HG03139 (cell line): ENCODE measurements around the gene CST7.
A peak's percentile ranks its signal among the peaks of the same experiment; 100 is the strongest.

ENCODE experiments used
- ATAC-seq: cut with Tn5 transposase; IDR thresholded peaks from one replicate; pipeline ENCODE4 v1.9.1; 2021; ENCODE audit not compliant: unreplicated experiment

Gene CST7

DNA sequence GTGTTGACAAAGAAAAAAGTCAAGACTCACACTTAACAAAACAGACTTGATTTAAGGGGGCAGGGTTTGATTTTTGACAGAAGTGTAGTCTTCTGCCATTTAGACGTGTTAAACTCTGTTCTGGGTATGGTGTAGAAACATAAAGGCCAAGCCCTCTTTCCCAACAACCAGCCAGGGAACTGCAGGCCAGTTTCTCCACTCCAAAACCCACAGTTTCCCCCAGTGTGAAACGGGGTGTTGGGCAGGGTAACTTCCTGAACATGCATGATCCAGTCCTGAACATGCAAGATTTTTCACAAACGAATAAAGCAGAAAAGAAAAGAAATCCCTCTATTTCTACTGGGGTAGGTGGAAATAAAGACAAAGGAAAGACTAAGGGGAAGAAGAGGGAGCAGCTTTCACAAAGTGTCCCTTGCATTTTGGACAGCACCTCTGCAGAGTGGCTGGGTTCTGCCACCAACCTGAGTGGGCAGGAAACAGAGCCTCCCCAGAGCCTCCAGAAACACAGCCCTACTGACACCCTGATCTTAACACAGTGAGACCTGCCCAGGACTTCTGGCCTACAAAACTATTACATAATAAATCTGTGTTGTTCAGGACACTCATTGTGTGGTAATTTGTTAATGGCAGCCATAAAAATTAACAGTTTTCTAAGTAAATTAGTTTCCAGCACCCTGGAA, 36.0 kb downstream of the CST7 start:
- no peak for ATAC-seq

DNA sequence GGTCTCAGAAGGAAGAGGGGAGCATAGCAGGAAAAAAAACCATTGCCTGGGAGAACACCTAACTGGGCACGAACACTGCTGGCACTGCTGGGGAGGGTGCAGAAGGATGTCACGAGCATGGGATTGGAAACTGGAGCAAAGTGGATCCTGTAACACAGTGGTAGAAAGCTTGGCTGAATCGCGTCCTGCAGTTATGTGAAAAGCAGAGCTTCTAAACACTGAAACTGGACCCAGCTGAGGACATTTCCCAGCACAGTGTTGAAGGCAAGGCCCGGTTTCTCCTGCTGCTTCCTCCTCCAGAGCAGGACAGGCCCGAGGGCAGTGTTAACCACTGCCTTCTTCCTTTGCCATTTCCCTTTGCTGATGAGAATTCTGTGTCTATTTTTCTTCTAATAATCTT, 36.7 kb downstream of the CST7 start:
- no peak for ATAC-seq

DNA sequence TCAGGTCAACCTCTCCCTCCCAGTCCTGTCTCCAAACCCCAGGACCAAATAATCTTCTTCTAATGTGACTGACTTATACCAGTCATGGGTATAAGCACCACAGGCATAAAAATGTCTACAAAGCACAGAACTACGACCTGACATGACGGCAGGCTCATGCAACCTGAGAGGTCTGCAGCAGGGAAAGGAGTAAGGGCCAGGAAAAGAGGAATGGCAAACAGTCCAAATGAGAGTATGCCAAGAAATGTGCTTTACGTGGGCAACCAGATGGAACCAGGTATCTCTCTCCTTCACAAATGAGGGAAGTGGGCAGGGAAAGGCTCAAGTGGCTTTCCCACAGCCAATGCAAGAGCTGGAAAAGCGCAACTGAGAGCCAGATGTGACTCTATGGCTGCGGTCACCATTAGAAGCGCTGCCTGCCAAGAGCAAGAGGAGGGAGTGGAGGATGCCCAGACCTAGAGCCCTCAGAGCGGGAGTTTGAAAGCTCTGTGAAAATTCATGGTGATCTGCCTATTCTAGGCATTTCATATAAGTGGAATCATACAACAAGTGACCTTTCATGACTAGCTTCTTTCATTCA, 37.5 kb downstream of the CST7 start:
- no peak for ATAC-seq

DNA sequence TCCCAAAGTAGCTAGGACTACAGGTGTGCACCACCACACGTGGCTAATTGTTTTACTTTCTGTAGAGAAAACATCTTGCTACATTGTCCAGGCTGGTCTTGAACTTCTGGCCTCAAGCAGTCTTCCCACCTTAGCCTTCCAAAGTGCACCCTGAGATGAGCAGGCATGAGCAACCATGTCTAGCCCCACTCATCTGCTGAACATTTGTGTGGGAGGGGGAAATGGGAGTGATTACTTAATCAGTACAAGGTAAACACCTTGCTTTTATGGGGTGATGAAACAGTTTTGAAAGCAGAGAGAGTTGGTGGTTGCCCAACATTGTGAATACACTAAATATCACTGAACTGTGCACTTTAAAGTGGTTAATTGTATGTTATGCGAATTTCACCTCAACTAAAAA, 38.2 kb downstream of the CST7 start:
- no peak for ATAC-seq

DNA sequence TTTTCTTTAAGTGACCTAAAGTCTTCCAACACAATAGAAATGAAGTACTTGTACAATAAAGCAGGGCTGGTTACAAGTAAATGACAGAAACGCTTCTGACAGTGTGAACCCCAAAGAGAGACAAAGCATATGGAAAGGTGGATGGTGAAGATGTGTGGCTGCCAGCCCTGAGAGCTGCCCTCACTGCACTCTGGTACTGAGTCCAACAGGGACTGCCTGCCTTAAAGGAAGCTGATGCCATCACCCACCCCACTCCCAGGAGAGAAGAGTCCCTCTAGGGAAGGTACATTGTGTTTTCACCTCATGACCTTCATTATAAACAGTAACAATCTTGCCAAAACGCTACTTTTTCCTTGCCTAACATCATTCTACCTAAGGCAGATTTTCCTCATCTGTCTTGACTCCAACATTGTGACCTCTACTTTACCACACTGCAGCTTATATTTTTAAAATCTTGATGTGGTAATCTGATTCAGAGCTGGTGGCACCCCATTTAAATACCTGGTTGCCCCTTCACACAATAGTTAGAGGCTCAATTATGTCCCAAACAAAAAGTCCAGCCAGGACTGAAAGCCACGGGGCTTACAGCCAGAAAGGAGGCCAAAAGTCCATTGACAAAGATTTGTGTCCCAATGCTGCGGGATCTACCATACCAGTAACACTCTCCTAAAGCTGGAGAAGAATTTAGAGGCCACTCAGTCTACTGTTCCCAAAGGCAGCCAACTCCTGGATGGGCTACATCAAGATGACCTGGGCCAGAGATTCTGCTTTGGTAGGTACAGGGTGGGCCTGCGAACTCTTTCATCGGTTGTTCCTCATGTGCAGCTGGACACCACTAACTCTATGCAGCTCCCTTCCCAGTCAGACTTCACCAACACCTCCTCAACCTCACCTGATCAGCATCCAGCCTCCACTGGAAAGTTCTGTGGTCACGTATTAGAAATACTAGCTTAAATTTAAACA, 39.1 kb downstream of the CST7 start:
- no peak for ATAC-seq

DNA sequence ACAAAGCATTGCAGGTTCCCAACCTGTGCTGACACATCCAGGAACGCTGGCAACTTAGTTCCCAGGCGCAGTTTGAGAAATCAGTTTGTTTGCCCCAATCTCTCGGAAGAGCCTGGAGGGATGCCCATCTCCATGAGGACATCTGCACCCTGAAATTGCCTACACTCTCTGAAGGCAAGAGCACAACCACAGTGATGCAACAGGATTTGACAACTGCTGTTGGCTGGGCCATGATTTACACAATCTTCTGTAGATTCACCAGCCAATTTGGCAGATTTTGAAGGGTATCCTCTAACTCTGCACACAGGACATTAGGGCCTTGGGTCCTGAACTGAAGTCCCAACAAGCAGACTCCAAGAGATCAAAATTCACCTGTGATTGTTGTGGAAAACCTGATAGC, 40.1 kb downstream of the CST7 start:
- no peak for ATAC-seq

DNA sequence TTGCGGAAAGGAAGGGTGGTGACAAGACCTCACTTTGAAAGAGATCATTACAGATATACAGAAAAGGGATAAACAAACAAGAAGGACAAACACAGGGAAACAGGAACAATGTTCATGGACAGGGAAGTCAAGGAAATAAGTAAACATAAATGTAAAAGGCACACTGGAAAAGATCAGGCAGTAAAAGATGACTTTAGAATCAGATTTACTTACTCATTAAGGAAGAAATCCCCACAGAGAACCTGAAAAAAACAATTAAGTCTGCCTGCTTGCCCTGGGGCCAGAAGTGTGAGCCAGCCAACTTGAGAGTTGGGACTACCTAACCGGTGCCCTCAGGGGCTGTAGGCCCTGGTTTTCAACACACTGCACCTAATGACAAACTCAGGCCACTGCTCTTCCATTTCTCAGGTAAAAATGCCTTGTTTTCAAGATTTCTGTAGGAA, 41.8 kb downstream of the CST7 start:
- ATAC-seq = no peak

DNA sequence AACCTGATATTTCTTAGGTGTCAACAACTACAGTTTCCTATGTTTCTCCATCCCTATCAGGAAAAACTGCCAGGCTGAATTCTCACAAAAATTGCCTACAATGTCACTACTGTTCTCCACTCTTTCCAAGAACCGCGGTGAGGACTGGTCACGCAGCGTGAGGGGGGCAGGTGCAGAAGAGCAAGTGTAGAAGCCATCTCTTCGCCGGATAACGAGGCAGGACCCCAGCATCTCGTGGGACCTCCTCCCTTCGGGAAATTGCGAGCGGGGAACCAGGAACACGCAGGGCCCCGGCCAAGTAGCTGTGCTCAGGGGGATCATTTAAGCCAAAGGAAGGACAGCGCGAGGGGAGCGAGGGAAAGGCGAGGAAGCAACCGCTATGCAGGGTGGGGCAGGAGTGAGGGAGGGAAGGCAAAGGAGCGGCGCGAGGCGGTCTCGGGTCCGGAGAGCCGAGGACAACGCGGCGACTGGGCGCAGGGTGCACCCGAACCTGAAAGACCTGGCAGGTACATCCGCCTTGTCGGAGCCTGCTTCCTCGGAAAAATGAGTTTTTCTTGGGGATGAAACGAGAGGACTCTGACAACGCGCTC, 42.9 kb downstream of the CST7 start:
- ATAC-seq = peak; percentile 15

DNA sequence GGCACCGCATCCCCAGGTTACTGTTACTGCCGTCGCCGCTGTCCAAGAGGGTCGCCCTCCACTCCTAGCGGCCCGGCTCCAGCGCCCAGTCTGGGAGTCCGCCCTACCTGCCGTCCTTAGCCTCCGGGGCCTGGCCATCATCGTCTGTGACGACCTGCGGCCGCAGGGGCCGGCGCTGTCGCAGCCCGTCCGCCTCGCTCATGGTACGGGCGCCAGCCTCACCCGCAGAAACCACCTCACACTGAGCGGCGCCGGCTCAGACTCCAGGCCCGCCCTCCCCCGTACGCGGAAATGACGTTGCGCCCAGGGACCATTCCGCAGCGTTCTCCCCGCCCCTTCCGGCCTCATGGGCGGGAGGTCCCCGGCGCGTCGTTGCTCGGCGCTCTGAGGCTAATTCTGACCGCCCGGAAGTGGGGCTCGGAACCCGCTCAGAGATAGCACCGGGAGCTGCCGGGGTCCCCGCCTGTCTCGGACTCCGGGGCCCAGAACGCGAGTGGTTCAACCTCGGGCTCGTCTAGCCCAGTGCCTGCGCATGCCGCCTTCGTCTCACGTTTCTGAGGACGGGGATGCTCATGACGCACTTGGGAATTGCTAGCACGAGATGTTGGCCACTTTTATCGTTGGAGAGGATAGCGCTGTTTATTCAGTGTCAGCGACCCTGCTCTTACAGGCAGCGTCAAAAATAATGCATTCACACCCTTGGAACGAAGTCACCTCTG, 43.6 kb downstream of the CST7 start, which contains the start of gene APMAP:
APMAP (minus strand) TSS at position 265 of the 719 bp plus-strand sequence; CDS start at position 202, 63 bp downstream.
- ATAC-seq = peak; percentile 94

DNA sequence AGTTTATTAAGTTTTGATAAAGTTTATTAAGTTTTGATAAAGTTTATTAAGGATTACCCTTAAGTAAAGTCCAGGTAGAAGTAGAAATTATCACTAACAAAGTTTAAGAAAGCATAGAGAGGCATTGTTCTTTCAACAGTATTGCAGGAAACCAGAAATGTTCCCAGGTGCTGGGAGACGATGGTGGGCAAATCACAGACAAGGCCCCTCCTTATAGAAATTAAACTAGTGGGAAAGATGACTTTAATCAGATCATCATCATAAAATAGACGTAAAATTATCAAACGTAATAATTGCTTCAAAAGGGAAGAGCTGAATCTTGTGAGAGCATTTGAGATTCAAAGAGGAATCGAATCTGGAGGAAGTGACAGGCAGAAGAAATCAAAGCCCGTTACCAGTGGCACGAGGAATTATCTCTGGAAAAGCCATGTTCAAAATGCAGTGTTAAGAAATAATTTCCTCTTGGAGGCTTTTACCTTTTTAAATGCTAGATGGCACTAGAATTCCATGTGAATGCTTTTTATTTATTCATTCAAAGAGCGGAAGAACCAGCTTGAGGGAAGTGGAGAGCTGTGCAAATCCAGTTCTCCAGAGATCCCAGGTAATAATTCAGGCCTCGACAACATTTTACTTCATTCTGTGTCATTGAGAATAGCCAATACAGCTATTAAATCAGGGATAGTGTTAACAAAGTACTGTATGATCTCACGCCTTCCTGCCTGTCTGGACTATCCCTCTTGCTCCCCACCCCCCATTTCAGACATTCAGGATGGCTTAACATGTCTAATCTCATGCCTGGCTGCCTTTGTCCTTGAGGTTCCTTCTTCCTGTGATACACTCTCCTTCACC, 44.5 kb downstream of the CST7 start:
- ATAC-seq = no peak

DNA sequence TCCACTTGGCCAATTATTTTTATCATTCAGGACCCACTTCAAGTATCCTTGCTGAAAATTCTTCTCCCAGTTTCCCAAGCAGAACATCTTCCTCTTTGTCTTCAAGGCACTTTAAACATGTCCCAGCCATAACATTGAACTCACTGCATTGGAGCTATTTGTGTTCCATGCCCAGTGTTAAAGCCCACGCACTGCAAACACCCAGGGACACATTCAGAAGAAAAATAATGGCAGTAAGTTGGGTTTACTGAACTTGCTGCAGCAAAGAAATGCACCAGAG, 45.1 kb downstream of the CST7 start:
- no peak for ATAC-seq

DNA sequence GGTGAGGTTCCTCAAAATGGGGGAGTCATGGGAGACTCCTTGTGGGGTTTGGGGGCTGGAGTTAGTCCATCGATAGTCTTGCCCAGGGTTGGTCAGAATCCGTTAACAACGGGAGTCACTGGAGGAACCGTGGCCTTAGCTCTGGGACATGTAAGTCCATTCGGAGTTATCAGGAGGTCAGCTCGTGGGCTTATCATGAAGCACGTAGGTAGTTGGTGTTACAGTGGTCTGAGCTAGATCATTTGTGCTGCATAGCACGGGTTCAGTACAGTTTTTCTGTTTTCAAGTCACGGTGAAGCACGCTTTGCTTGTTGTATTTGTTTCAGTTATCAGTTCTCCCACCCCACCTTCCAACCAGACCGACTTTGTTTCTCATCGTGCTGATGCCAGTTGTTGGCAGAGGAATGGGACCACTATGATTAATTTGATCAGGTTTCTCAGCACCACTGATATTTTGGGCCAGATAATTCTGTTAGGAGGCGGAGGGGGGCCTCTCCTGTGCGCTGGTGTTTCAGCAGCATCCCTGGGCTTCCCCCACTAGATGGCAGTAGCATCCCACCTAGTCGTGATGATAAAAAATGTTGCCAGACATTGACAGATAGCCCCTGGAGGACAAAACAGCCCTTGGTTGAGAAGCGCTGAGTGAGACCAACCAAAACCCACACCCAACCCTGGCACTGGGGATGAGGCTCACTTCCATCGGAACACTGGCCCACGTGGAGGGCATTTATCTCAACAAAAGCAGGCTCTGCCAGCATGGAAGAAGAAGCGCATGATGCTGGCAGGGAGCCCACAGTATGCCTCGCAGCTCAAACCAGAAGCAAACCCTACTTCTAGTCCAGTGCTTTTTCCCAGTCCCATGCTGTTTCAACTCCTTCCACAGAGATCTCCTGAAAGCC, 45.6 kb downstream of the CST7 start:
- no peak for ATAC-seq

DNA sequence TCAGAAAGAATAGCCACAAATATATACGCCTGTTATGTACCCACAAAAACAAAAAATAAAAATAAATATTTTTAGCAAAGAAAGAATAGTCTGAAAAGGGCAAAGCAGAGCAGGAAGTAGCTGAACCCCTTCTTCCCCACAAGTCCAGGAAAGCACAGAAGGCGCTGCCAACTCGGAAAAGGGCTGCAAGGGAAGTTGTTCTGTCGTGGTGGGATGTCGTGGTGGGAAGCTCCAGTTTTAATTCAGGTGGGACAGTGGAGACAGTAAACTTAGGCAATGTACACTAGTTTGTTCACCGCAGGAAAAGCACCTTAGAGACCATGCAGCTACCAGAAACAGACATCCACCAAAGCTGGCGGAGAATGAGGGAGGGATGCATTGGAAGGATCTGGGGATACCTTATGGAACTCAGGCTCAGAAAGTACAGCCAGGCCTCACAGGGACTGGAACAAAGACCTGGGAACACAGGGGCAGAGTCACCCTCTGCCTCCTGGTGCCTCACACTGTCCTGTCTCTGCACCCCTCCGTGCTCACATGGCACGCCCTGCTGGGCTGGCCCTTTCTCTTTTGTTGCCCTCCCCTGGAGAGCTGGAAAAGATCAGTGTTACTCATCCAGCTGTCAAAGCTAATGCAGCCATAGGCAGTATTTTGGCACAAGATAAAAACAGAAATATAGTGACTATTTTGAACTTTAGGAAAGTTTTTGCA, 46.8 kb downstream of the CST7 start:
- ATAC-seq = no peak

DNA sequence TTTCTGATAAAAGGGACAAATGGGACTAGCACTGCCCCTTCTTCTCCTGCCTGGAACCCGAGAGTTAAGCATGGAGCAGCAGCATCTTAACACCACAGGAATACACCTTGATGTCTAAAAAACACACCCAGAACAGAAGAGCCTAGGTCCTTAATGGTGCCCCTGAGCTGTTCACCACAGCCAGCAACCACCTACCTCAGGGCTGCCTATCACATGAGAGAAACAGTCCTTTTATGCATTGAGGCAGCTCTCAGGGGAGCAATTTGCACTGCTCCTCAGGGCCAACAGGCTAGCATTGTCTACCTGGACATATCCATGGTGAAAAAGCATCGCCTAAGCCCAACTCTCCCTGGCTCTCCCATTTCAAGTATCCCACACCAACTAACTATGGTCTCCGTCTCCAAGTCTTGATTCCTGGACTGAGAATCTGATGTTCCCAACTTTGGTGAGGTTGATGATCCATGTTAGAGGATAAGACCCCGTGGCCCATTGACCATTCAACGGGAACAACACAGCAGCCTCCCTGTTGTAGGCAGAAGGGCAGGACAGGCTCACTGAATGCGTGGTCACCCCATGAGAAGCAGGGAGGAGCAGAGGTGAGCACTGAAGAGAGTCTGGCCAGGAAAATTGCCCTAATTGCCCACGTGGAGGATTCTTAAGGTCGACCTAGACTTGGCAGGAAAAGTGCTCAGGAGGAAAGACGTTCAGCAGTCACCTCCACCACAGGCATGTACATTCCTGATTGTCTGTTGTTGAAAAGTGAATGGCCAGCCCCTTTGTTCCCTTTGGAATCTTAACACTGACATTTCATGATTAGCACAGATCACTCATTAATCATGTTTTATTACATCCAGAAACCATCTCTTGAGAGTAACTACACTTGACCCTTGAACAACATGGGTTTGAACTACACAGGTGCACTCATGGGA, 47.6 kb downstream of the CST7 start:
- ATAC-seq = no peak

DNA sequence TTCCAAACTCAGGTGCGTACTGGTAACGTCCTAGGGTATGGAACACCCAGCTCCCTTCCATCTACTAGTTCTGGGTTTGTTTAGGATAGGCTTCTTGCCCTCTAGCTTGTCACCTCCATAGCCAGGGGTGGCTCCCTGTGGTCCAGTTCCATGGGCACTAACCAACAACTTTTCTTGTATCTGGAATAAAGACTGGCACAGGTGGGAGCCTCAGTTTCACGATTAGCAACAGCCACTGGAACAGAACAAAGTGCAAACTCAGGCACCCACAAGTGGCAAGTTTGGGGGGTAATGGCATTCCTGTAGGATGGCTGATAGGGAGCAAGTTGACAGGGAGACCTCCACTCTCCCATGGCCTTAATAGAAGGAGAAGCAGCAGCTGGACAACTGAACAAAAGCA, 49.1 kb downstream of the CST7 start:
- no peak for ATAC-seq

DNA sequence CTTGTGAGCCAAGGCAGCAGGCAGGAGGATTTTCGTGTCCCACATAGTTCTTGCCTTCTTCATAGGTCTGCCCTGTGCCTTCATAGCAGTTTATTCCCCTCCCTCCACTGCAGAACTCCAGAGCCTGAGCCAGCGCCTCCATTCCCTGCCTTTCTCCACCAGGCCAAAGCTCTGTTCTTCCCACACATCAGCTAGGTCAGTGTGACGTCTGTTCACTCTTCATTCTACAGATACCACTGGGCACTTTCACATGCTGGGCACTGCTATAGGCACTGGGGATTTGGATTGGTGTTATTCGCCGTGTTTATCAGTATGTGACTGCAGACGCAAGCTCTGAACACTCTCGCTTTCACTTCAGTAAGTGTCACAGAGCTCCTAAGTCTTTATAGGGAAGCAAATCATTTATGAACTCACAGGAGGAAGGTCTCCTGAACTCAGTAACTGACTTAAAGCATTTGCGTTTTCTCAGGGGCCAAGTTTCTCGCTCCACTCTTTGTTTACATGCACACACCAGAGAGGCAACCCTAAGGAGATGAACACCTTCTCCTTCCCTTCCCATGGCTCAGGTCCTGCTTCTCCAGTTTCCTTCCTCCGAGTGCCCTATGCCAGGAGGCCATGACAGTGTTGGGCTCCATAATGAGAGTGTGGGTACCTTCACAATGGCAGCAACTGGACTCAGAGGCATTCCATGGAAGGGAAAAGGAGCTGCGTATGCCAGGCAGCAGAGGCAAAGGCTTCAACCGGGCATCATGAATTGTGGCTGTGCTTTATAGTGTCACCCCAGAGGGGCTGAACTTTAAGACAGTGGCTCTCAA, 49.8 kb downstream of the CST7 start:
- no peak for ATAC-seq

DNA sequence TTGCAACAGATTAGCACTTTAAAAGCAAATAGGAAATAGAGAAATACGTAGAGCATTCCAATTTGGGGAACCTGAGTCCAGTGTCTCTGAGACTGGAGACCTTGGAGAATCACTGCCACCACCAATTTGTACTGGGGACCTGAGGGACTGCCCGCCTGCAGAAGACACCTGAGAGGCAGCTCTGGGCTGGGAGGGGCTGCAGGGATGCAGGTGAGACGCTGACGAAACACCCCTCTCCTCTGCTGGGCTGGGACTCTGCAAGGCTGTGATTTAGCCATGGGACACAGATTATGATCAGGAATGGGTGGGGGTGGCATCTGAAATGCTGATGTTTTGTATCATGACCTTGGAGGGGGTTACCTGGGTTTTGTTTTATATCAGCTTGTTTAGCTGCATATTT, 50.5 kb downstream of the CST7 start:
- ATAC-seq = no peak
